HG03520 (cell line): ENCODE results near the gene WDR27.
A peak's percentile ranks its signal among the peaks of the same experiment; 100 is the strongest.
"Not testable (repeated sequence)": the region's sequence is repeated elsewhere in the genome, so short reads cannot be mapped to it uniquely, and the experiment has no call there.

Experiments
- ATAC-seq: cut with Tn5 transposase; IDR thresholded peaks from one replicate; pipeline ENCODE4 v1.9.1; 2021; ENCODE audit warnings: mild to moderate bottlenecking, moderate library complexity; ENCODE audit not compliant: unreplicated experiment

The WDR27 gene

DNA sequence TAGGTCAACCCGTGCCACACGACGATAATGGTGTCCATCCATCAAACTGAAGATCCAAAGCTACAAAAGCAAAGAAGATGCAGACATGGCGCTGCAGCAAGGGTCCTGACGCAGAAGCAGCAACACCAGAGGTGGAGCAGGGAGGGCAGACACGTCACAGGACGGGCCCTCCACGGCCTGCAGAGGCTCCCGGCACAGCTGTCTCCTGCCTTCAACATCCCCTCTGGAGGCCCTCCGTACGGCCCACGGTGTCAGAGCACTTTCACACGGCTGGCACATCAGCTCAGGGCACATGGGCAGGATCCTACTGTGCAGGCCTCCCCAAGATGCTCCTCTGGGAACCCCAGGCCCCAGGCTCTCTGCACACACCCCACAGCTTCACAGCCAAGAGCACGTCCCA lies 37.6 kb downstream of the WDR27 start:
- ATAC-seq, result no peak

GRCh38 chr6:169663468-169663867 lies 38.4 kb downstream of the WDR27 start:
- ATAC-seq, result no peak

- ATAC-seq, result no peak
Measured at GRCh38 chr6:169661391-169661756, 40.5 kb downstream of the WDR27 start.

- ATAC-seq, result no peak
Measured at GRCh38 chr6:169660751-169661390, 41.0 kb downstream of the WDR27 start.

- no peak for ATAC-seq
Measured at GRCh38 chr6:169659820-169660610, 41.8 kb downstream of the WDR27 start.

DNA sequence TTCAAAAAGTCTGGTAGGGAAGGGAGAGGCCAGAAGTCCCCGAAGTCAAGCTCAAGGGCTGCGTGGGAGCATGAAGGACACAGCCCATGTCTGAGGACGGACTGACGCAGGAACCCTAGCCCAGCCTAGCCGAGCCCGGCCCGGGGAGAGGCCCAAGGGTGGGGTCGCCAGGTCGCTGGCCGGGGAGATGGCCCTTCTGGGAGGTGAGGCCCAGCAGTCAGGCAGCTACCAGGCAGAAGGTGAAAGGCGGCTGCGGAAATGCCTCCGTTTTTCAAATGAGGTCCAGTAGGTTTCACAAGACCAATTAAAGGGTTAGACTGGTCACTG lies 44.6 kb downstream of the WDR27 start:
- no peak for ATAC-seq

DNA sequence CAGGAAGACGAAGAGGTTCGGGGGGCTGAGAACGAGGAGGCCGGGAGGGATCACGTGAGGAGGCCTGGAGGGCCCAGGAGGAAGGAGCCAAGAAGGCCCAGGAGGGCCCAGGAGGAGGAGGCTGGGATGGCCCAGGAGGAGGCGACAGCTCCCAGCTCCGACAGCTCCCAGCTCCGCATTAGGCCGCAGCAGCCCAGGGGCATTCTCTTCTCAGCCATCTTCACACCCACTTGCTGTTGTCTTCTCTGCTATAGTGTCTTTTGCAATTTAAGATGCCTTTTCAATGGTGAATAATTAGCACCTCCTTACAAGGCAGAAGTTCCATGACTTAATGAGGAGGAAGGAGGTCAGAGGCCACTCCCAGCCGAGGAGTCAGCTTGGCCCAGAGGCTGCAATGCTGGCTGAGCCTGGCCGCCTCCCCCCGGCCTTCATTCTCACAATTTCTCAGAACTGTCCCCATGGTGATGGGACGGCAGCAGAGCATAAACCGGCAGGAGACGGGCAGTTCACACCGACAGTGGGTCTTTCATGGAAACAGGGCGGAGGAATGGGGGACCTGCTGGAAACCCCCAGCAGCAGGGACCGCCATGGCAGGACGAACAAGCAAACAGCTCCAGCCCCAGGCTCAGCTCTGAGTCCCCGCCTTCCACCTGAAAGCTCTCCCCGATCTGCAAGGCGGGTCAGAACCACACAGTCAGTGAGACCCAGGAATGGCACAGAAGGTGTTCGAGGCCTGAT lies 45.1 kb downstream of the WDR27 start:
- ATAC-seq, result no peak

GRCh38 chr6:169654598-169655391 lies 47.0 kb downstream of the WDR27 start:
- peak; percentile 94 for ATAC-seq

- ATAC-seq, result no peak
Measured at GRCh38 chr6:169653691-169654090, 48.1 kb downstream of the WDR27 start.

DNA sequence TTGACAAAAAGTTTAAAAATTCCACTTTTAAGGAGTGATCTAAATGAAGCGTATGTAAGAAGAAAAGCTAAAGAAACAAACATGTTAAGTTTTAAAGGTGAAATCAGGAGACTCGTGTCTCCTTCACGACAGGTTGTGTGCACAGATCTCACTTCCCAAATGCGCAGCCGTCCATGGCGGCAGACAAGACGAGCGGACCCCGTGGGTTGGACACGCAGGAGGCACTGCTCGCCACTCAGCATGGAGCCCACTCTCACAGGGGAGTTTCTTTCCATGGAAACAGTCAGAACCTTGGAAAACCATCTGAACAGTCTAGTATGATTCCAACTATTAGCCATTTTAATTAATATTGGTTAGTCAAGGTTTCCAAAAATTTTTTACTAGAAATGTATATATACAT lies 48.9 kb downstream of the WDR27 start:
- ATAC-seq, result no peak

- ATAC-seq, result no peak
Measured at GRCh38 chr6:169651498-169651897, 50.3 kb downstream of the WDR27 start.

DNA sequence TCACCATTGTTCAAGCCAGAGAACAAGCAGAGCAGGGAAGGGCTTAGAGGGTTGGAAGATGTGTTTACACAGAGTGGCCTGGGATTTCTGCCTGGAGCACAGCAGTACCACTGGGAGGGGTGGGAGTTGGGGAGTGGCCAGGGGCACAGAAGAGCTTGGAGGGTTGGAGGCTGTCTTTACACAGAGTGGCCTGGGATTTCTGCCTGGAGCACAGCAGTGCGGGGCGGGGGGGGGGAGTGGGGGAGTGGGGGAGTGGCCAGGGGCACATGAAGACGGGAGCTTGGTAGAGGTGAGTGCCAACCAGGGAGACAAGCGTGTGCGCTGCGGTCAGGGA lies 50.9 kb downstream of the WDR27 start:
- no peak for ATAC-seq

DNA sequence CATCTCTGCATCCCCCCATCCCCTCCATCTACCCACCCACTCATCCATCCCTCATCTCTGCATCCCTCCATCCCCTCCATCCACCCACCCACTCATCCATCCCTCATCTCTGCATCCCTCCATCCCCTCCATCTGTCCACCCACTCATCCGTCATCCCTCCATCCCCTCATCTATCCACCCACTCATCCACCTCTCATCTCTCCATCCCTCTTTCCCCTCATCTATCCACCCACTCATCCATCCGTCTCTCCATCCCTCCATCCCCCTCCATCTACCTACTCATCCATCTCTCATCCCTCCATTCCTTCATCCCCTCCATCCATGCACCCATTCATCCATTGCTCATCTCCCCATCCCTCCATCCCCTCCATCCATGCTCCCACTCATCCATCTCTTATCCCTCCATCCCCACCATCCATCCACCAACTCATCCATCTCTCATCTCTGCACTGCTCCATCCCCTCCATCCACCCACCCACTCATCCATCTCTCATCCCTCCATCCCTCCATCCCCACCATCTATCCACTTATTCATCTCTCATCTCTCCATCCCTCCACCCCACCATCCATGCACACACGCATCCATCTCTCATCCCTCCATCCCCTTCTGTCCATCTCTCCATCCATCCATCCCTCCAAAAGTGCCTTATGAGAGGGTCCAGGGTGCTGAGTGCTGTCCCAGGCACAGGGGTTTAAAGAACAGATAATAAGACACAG lies 51.4 kb downstream of the WDR27 start:
- no peak for ATAC-seq

GRCh38 chr6:169648617-169649016 lies 53.2 kb downstream of the WDR27 start:
- ATAC-seq, result no peak

DNA sequence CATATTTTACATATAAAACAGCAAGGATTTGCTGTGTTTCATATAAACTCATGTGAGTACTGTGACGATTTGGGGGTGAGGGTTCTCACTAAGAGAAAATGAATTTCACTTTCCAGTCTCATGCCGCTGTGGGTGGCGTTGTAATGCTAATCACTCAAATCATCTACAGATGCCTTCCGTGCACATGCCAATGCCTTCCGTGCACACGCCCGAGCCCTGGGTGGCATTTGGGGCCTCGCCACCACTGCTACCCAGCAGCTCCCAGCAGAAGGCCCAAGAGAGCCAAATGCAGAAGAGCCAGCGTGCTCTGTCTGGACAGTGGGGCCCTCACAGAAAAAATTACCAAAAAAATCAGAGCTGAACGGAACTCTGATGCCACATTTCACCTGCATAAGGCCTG lies 53.7 kb downstream of the WDR27 start:
- ATAC-seq, result no peak

- ATAC-seq, result no peak
Measured at GRCh38 chr6:169647637-169648036, 54.2 kb downstream of the WDR27 start.

GRCh38 chr6:169646906-169647567 lies 54.8 kb downstream of the WDR27 start:
- ATAC-seq, result no peak

- not testable (repeated sequence) for ATAC-seq
Measured at GRCh38 chr6:169645459-169645858, 56.4 kb downstream of the WDR27 start.

- no peak for ATAC-seq
Measured at GRCh38 chr6:169643521-169643920, 58.3 kb downstream of the WDR27 start.

GRCh38 chr6:169642455-169642854 lies 59.4 kb downstream of the WDR27 start:
- ATAC-seq, result no peak
